Endometrial microvascular endothelial cells (primary cell): ENCODE data around the gene TMEM176A. TPM values are rescaled to one million over a fixed set of nuclear protein-coding genes. Genes with fewer than 3 reads are reported as not detected.
"Not testable (repeated sequence)": the region's sequence is repeated elsewhere in the genome, so short reads cannot be mapped to it uniquely, and the experiment has no call there.

ENCODE experiments used
- in situ Hi-C: cut with HindIII; loops from 2 replicates; pipeline ENCODE4 v1.10.0; 2017; ENCODE audit warnings: low sequenced_read_pairs, low pct_unique_long_range_greater_than_20kb; ENCODE audit errors: inconsistent ontology term
- total RNA-seq: library from RNA; depleted of rRNA; stranded (reverse); fragments of >200 nt; gene quantifications from one replicate; pipeline ENCODE4 v1.2.3, GENCODE V29; 2015; ENCODE audit errors: inconsistent ontology term

Gene TMEM176A, protein sequence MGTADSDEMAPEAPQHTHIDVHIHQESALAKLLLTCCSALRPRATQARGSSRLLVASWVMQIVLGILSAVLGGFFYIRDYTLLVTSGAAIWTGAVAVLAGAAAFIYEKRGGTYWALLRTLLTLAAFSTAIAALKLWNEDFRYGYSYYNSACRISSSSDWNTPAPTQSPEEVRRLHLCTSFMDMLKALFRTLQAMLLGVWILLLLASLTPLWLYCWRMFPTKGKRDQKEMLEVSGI
- not detected for total RNA-seq

- in situ Hi-C loops, result no loop called here
Observed at GRCh38 chr7:150800581-150801241, at the start of gene TMEM176A. TSS of gene TMEM176A (plus strand) at chr7:150800769. CDS start at chr7:150801551, 782 bp downstream.

DNA sequence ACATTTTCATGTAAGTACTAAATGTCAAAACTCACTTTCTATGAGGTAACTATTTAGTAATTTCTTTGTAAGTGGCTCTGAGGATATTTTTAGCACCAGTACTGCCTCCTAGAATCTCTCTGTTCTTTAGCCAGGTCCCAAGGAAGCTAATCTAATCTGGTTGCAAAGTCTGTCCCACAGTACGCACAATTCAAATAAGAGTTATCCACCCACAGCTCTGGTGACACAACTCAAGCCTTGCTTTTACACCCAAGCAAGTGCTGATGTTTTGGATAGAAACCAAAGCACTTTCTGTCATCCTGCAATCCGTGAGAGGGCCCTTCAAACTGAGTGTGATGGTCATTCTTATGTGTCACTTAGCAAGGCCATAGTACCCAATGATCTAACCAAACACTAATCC lies 48.9 kb upstream of the TMEM176A start:
- in situ Hi-C loops, result no loop called here

GRCh38 chr7:150753239-150753638 lies 47.3 kb upstream of the TMEM176A start:
- in situ Hi-C loops, result no loop called here

GRCh38 chr7:150753826-150754603 lies 46.6 kb upstream of the TMEM176A start:
- in situ Hi-C loops, result no loop called here

- in situ Hi-C loops, result no loop called here
Observed at GRCh38 chr7:150754951-150755350, 45.6 kb upstream of the TMEM176A start.

GRCh38 chr7:150755473-150756099 lies 45.0 kb upstream of the TMEM176A start:
- in situ Hi-C loops, result no loop called here

GRCh38 chr7:150756166-150756565 lies 44.4 kb upstream of the TMEM176A start:
- in situ Hi-C loops, result no loop called here

- in situ Hi-C loops, result no loop called here
Observed at GRCh38 chr7:150756858-150757257, 43.7 kb upstream of the TMEM176A start.

DNA sequence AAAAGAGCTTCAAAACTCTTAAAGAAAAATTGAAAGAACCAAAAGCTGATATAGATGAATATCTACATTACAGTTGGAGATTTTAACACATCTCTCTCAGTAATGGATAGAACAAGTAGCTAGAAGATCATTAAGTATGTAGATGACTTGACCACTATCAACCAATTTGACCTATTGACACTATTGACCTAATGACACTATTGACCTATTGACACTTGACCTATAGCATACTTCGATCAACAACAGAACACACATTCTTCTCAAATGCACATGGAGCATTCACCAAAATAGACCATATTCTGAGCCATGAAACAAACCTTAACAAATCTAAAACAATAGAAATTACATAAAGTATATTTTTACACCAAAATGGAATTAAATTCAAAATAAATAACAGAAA lies 41.1 kb upstream of the TMEM176A start:
- in situ Hi-C loops, result no loop called here

DNA sequence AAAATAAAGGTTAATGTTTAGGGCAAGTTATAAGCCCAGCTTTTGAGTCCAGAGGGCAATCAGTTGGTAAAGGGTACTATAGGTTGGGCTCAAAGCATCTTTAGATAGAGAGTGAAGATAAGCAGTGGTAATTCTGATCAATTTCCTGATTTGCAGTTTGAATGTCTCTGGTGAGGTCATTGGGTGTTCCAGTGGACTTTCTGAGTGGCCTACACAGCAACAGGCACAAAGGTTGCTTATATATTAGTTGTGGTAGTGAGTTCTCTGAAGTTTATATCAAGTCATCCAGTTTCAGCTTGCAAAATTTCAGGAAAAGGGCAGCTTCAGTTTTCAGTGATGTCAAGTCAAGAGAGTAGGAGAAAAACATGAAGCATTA lies 34.2 kb upstream of the TMEM176A start:
- in situ Hi-C loops, result no loop called here

GRCh38 chr7:150769768-150770167 lies 30.8 kb upstream of the TMEM176A start:
- in situ Hi-C loops, result no loop called here

- in situ Hi-C loops, result not testable (repeated sequence)
Observed at GRCh38 chr7:150774131-150774530, 26.4 kb upstream of the TMEM176A start.

- in situ Hi-C loops, result no loop called here
Observed at GRCh38 chr7:150778014-150778737, 22.4 kb upstream of the TMEM176A start.

GRCh38 chr7:150778738-150779301 lies 21.7 kb upstream of the TMEM176A start:
- in situ Hi-C loops, result no loop called here

DNA sequence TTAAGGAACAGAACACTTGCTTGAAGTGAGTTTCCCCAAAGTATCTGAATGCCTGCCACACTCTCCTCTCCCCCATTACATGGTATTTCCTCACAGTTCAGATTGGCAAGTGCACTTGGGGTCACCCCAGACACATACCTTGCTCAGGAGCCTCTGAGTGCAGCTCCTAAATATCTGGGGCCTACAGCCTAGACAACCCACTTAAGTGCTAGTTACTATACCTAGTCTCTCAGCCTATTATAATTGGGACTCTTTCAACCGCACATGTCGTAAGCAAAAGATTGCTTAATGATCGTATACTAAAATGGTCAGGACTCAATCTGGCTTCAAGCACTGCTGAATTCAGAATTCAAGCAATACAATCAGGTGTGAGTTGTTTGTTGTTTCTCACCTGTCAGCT lies 20.3 kb upstream of the TMEM176A start:
- in situ Hi-C loops, result no loop called here

DNA sequence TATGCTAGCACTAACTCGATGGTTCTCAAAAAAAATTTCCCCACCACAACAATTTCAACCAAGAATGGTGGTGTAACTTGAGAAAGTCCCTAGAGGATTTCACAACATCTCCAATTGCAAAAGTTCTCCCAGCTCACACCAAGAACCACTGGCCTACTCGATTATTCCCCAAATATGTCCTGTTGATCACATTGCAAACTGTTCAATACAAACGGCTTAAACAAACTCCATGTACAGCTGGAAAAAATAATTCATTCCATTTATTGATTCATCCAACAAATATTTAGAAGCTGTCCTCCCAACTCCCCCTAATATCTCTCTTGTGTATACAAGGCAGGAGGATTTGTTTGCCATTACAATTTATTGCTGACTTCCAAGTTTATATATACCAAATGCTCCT lies 19.5 kb upstream of the TMEM176A start:
- in situ Hi-C loops, result no loop called here

DNA sequence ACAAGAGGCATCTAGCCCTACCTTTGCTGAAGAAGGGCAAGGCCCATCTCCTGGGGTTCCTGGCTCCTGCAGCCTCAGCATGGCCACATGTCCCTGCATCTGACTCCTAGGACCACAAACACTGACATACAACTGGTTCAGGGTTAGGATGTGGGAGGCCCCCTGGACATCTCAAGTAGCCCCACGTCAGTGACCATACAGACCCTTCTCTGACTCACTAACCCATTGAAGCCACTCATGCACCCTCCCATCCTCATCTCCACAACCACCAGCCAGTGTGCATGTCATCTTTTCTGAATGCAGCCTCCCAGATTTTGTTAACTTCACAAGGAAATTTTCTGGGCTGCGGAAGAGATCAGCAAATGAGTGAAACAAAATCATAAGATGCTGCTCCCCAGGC lies 18.6 kb upstream of the TMEM176A start:
- in situ Hi-C loops, result no loop called here

DNA sequence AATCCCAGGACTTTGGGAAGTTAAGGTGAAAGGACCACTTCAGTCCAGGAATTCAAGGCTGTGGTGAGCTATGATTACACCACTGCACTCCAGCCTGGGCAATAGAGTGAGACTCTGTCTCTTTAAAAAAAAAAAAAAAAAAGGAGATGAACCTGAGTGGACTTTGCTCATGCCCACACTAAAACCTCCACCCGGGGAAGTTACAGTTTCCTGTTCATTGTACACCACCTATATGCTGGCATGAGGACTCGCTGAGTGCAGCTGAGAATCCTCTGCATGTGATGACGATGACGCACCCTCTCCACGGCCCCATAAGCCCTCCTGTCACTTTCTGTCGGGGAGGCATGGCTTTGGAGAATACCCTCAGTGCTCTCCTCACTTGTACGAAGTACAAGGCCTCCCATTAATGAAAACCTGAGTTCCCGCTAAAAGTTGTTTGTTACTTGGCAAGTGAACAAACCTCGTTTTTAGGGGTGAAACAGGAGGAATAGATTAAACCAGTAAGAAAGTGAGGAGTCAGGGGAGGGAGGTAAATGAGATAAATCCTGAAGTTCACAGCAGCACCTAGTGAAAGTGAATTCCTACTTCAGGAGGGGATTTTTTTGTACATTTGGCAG lies 16.3 kb upstream of the TMEM176A start:
- in situ Hi-C loops, result no loop called here
